ENCODE results near the gene PDILT. TPM values are rescaled to one million over a fixed set of nuclear protein-coding genes. Genes with fewer than 3 reads are reported as not detected.
"Not testable (repeated sequence)": the region's sequence is repeated elsewhere in the genome, so short reads cannot be mapped to it uniquely, and the experiment has no call there.

The PDILT gene
- total RNA-seq, 1 donor from 2014 or later, result not detected

DNA sequence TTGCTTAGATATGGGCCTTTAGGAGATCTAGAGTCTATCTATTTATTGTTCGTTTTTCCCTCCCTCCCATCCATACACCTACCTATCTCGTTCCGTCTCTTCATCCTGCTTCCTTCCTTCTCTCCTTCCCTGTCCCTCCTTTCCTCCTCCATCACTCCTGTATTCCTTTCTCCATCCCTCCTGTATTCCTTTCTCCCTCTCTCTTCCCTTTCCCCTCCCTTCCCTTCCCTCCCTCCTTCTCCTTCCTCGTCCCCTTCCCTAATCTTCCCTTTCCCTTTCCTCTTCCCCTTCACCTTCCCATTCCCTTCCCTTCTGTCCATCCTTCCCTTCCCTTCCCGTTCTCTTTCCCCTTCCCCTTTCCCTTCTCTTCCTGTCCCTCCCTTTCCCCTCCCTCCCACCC lies 87.8 kb downstream of the PDILT start:
- DNase-seq (ENCODE audit: extremely low spot score, unreplicated experiment), result no peak
- Mint-ChIP-seq H3K4me1 (ENCODE audit: unreplicated experiment) (no peaks in the 10 kb centered on the region), H3K36me3 (no peaks in the 10 kb centered on the region), H3K27me3 (peaks cover 26% of the 10 kb centered on the region), H3K4me3 (no peak overlapping the region), H3K9me3 (no peaks in the 10 kb centered on the region), H3K27ac (no peak overlapping the region)
- TF ChIP-seq, protein P1, sequence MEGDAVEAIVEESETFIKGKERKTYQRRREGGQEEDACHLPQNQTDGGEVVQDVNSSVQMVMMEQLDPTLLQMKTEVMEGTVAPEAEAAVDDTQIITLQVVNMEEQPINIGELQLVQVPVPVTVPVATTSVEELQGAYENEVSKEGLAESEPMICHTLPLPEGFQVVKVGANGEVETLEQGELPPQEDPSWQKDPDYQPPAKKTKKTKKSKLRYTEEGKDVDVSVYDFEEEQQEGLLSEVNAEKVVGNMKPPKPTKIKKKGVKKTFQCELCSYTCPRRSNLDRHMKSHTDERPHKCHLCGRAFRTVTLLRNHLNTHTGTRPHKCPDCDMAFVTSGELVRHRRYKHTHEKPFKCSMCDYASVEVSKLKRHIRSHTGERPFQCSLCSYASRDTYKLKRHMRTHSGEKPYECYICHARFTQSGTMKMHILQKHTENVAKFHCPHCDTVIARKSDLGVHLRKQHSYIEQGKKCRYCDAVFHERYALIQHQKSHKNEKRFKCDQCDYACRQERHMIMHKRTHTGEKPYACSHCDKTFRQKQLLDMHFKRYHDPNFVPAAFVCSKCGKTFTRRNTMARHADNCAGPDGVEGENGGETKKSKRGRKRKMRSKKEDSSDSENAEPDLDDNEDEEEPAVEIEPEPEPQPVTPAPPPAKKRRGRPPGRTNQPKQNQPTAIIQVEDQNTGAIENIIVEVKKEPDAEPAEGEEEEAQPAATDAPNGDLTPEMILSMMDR (conservative IDR thresholded peaks at IDR 0.05), result no peak

DNA sequence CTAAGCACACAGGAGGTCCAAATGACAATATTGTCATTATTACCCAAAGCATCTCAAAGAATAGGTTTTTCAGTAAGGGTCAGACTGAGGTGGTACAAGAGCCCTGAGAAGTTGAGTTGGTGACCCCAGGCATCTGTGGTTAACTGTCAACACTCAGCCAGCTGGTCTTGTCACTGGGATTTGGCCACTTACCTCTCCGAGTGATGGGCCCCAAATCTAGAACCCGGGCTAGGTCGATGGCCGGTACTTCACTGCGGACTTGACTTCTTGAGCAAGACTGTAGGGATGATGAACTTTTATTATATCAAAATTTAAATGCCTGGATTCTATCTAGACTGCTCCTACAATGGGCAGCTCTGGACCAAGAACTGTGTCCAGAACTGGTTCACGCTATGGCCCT lies 88.8 kb downstream of the PDILT start:
- H3K27me3 Mint-ChIP-seq, result peaks cover 23% of the 10 kb centered on the region

DNA sequence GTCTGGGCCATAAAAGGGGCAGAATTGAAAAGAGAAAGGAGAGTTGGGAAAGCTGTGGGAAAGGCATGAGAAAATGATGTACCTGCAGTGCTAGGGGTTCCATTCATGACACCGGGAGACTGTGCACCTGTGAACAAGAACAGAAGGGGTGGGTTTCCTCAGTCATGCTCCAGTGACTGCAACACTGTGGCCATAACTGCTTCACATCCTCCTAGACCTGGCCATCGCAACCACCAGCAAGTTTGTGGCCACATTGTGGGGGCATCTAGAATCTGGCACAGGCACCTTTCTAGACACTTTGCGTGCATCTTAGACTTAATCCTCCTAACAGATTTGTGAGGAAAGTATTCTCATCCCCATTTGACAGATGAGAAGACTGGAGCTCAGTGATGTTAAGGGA lies 90.0 kb downstream of the PDILT start:
- H3K4me3 Mint-ChIP-seq, result no peak overlapping the region
- H3K27ac Mint-ChIP-seq, result no peak overlapping the region
- no peak for DNase-seq (ENCODE audit: extremely low spot score, unreplicated experiment)
- no peaks in the 10 kb centered on the region for H3K4me1 Mint-ChIP-seq (ENCODE audit: unreplicated experiment)
- no peaks in the 10 kb centered on the region for H3K9me3 Mint-ChIP-seq
- TF ChIP-seq, protein P1 (conservative IDR thresholded peaks at IDR 0.05), result no peak
- peaks cover 23% of the 10 kb centered on the region for H3K27me3 Mint-ChIP-seq
- no peaks in the 10 kb centered on the region for H3K36me3 Mint-ChIP-seq

More for the DNA sequence above, 88.8 kb downstream of the PDILT start:
- no peak for DNase-seq (ENCODE audit: extremely low spot score, unreplicated experiment)
- Mint-ChIP-seq H3K4me3 (no peak overlapping the region), H3K9me3 (no peaks in the 10 kb centered on the region), H3K36me3 (no peaks in the 10 kb centered on the region), H3K4me1 (ENCODE audit: unreplicated experiment) (no peaks in the 10 kb centered on the region), H3K27ac (no peak overlapping the region)
- TF ChIP-seq, protein P1 (conservative IDR thresholded peaks at IDR 0.05), result no peak

DNA sequence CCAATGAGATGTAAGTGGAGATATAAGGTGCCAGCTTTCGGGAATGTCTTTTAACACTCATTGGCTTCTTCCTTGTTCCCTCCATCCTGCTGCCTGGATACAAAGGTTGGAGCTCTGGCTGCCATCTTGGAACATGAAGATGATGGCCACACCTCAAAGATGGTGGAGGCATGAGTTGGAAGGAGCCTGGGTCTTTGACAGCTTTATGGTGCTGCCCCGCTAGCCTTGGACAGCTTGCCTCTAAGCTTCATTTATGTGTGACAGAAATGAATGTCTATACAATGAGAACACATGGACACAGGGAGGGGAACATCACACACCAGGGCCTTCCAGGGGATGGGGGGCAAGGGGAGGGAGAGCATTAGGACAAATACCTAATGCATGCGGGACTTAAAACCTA lies 90.8 kb downstream of the PDILT start:
- Mint-ChIP-seq H3K9me3 (no peaks in the 10 kb centered on the region), H3K4me1 (ENCODE audit: unreplicated experiment) (no peaks in the 10 kb centered on the region), H3K36me3 (no peaks in the 10 kb centered on the region), H3K4me3 (no peak overlapping the region), H3K27me3 (peaks cover 25% of the 10 kb centered on the region), H3K27ac (no peak overlapping the region)
- DNase-seq (ENCODE audit: extremely low spot score, unreplicated experiment), result no peak
- TF ChIP-seq, protein P1 (conservative IDR thresholded peaks at IDR 0.05), result no peak

GRCh38 chr16:20312536-20313095 lies 91.9 kb downstream of the PDILT start:
- peaks cover 18% of the 10 kb centered on the region for H3K27me3 Mint-ChIP-seq
- not testable (repeated sequence) for H3K9me3 Mint-ChIP-seq; H3K27ac Mint-ChIP-seq; H3K4me3 Mint-ChIP-seq; H3K36me3 Mint-ChIP-seq; DNase-seq (ENCODE audit: extremely low spot score, unreplicated experiment); H3K4me1 Mint-ChIP-seq (ENCODE audit: unreplicated experiment)

DNA sequence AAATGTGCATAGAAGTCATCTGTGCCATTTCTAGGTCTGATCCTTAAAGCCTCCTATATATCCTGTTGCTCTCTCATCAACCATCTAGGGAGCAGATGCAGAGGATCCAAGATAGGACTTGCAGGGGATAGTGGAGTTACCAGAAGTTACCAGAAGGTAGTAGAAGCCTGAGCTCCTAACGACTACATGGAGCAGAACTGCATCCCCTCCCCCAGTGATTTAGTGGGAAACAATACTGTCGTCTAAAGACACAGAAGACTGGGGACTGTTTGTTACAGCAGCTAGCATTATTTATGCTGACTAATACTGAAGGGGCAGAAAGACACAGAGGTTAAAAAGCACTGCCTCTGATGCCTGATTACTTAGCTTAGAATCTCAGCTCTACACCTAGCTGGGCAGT lies 93.0 kb downstream of the PDILT start:
- Mint-ChIP-seq H3K27ac (no peak overlapping the region), H3K27me3 (peaks cover 18% of the 10 kb centered on the region), H3K9me3 (no peaks in the 10 kb centered on the region), H3K4me3 (no peak overlapping the region), H3K36me3 (no peaks in the 10 kb centered on the region), H3K4me1 (ENCODE audit: unreplicated experiment) (no peaks in the 10 kb centered on the region)
- DNase-seq (ENCODE audit: extremely low spot score, unreplicated experiment), result no peak
- TF ChIP-seq, protein P1 (conservative IDR thresholded peaks at IDR 0.05), result no peak

All from type B pancreatic cell (in vitro differentiated cells).